Ishikawa (cell line): Measurements from ENCODE around the gene IFNK.

Source experiments
- CEBPB ChIP-seq: IDR thresholded peaks from 2 replicates; pipeline ENCODE4 v1.6.1; 2012
- CREB1 ChIP-seq: IDR thresholded peaks from 2 replicates; pipeline ENCODE4 v1.6.1; 2012; ENCODE audit warnings: low read depth
- EGR1 ChIP-seq: IDR thresholded peaks from 2 replicates; pipeline ENCODE4 v1.6.1; 2012
- EP300 ChIP-seq: IDR thresholded peaks from 2 replicates; pipeline ENCODE4 v1.6.1; 2012; ENCODE audit warnings: borderline replicate concordance
- FOXM1 ChIP-seq: IDR thresholded peaks from 2 replicates; pipeline ENCODE4 v1.6.1; 2012; ENCODE audit warnings: low read depth, borderline replicate concordance
- MAX ChIP-seq: IDR thresholded peaks from 2 replicates; pipeline ENCODE4 v1.6.1; 2012
- NFIC ChIP-seq: IDR thresholded peaks from 2 replicates; pipeline ENCODE4 v1.6.1; 2012
- RAD21 ChIP-seq: IDR thresholded peaks from 2 replicates; pipeline ENCODE4 v1.6.1; 2012; ENCODE audit warnings: low read depth
- REST ChIP-seq: IDR thresholded peaks from 2 replicates; pipeline ENCODE4 v1.6.1; 2012; ENCODE audit warnings: low read depth, mild to moderate bottlenecking
- TAF1 ChIP-seq: IDR thresholded peaks from 2 replicates; pipeline ENCODE4 v1.6.1; 2012; ENCODE audit warnings: low read depth, mild to moderate bottlenecking
- TCF12 ChIP-seq: IDR thresholded peaks from 2 replicates; pipeline ENCODE4 v1.6.1; 2012; ENCODE audit warnings: low read depth
- TEAD4 ChIP-seq: IDR thresholded peaks from 2 replicates; pipeline ENCODE4 v1.6.1; 2012
- YY1 ChIP-seq: IDR thresholded peaks from 2 replicates; pipeline ENCODE4 v1.6.1; 2012; ENCODE audit warnings: low read depth
- ZBTB7A ChIP-seq: IDR thresholded peaks from 2 replicates; pipeline ENCODE4 v1.6.1; 2012; ENCODE audit warnings: low read depth
- TF ChIP-seq, protein P1 (sequence below): IDR thresholded peaks from 2 replicates; pipeline ENCODE4 v1.6.1; 2012

The IFNK gene

GRCh38 chr9:27564670-27565069 is 40.6 kb downstream of the IFNK start:
- TF ChIP-seq YY1 (no peak), TAF1 (no peak), TEAD4 (no peak)
- TF ChIP-seq, protein P1, sequence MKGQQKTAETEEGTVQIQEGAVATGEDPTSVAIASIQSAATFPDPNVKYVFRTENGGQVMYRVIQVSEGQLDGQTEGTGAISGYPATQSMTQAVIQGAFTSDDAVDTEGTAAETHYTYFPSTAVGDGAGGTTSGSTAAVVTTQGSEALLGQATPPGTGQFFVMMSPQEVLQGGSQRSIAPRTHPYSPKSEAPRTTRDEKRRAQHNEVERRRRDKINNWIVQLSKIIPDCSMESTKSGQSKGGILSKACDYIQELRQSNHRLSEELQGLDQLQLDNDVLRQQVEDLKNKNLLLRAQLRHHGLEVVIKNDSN = no peak

- TF ChIP-seq CEBPB (no peak), RAD21 (no peak), YY1 (no peak), NFIC (no peak), EGR1 (no peak), MAX (no peak), TAF1 (no peak), CREB1 (no peak), TCF12 (no peak), REST (no peak), TEAD4 (no peak), ZBTB7A (no peak), EP300 (no peak), FOXM1 (no peak)
- TF ChIP-seq, protein P1 = no peak
These were observed 41.6 kb downstream of the IFNK start for GRCh38 chr9:27565696-27566095.

DNA sequence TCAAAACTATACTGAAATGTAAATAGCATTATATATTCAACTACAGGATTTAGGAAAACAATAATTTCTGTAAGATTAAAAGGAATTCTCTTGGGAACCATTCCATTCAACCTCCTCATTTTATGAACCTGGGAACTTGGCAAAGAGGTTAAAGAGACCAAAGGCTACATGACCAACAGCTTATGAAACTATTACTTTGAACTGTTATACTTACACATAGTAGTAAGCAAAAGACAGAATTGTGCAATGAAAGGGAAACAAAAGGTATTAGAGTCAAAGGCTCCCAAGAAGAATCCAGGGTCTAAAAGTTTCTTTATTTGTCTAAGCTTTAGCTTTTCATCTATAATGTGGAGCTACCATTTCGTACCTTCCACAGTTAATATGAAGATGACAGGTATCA is 42.0 kb downstream of the IFNK start:
- TF ChIP-seq RAD21 = no peak
- no peak for TF ChIP-seq CEBPB
- TF ChIP-seq NFIC = no peak
- TF ChIP-seq MAX = no peak
- TF ChIP-seq ZBTB7A = no peak
- TF ChIP-seq FOXM1 = no peak
- no peak for TF ChIP-seq EP300
- TF ChIP-seq, protein P1 = no peak
- no peak for TF ChIP-seq TEAD4
- no peak for TF ChIP-seq TAF1
- no peak for TF ChIP-seq YY1
- TF ChIP-seq TCF12 = no peak
- TF ChIP-seq EGR1 = no peak
- no peak for TF ChIP-seq REST
- no peak for TF ChIP-seq CREB1

- TF ChIP-seq, protein P1 = no peak
- TF ChIP-seq EGR1 (no peak), CREB1 (no peak), TCF12 (no peak), FOXM1 (no peak)
These were observed 45.3 kb downstream of the IFNK start for GRCh38 chr9:27569406-27569805.

DNA sequence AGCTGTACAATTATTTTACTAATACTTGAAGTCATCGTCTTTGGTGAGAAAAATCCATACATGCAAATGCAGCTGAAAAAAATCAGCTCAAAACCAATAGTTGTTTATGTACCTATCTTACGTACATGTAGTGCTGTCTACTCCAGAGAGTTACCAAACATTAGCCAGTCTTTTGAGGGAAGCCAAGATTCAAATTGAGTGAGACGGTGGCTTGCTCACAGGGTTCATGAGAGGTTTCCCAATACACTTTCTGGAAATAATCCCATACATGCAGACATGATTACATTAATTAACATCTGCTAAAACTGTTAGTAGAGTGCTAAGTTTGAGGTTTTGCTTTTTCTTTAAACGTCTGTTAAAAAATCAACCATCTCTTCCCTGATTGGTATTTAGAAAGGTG is 46.9 kb downstream of the IFNK start:
- no peak for TF ChIP-seq EGR1
- TF ChIP-seq ZBTB7A = no peak
- no peak for TF ChIP-seq EP300
- TF ChIP-seq RAD21 = no peak
- TF ChIP-seq FOXM1 = no peak
- TF ChIP-seq NFIC = no peak
- no peak for TF ChIP-seq CREB1
- TF ChIP-seq TEAD4 = no peak
- TF ChIP-seq TAF1 = no peak
- no peak for TF ChIP-seq REST
- no peak for TF ChIP-seq MAX
- no peak for TF ChIP-seq YY1
- TF ChIP-seq, protein P1 = no peak
- no peak for TF ChIP-seq CEBPB
